GM18508 (cell line): Measurements from ENCODE around the gene ZNF608.

Experiments used
- ATAC-seq: cut with Tn5 transposase; IDR thresholded peaks from one replicate; pipeline ENCODE4 v1.9.1; 2021; ENCODE audit warnings: moderate number of reproducible peaks; ENCODE audit not compliant: insufficient read depth, unreplicated experiment

Gene ZNF608, protein sequence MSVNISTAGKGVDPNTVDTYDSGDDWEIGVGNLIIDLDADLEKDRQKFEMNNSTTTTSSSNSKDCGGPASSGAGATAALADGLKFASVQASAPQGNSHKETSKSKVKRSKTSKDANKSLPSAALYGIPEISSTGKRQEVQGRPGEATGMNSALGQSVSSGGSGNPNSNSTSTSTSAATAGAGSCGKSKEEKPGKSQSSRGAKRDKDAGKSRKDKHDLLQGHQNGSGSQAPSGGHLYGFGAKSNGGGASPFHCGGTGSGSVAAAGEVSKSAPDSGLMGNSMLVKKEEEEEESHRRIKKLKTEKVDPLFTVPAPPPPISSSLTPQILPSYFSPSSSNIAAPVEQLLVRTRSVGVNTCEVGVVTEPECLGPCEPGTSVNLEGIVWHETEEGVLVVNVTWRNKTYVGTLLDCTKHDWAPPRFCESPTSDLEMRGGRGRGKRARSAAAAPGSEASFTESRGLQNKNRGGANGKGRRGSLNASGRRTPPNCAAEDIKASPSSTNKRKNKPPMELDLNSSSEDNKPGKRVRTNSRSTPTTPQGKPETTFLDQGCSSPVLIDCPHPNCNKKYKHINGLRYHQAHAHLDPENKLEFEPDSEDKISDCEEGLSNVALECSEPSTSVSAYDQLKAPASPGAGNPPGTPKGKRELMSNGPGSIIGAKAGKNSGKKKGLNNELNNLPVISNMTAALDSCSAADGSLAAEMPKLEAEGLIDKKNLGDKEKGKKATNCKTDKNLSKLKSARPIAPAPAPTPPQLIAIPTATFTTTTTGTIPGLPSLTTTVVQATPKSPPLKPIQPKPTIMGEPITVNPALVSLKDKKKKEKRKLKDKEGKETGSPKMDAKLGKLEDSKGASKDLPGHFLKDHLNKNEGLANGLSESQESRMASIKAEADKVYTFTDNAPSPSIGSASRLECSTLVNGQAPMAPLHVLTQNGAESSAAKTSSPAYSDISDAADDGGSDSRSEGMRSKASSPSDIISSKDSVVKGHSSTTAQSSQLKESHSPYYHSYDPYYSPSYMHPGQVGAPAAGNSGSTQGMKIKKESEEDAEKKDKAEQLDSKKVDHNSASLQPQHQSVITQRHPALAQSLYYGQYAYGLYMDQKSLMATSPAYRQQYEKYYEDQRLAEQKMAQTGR (N-terminal part only)

DNA sequence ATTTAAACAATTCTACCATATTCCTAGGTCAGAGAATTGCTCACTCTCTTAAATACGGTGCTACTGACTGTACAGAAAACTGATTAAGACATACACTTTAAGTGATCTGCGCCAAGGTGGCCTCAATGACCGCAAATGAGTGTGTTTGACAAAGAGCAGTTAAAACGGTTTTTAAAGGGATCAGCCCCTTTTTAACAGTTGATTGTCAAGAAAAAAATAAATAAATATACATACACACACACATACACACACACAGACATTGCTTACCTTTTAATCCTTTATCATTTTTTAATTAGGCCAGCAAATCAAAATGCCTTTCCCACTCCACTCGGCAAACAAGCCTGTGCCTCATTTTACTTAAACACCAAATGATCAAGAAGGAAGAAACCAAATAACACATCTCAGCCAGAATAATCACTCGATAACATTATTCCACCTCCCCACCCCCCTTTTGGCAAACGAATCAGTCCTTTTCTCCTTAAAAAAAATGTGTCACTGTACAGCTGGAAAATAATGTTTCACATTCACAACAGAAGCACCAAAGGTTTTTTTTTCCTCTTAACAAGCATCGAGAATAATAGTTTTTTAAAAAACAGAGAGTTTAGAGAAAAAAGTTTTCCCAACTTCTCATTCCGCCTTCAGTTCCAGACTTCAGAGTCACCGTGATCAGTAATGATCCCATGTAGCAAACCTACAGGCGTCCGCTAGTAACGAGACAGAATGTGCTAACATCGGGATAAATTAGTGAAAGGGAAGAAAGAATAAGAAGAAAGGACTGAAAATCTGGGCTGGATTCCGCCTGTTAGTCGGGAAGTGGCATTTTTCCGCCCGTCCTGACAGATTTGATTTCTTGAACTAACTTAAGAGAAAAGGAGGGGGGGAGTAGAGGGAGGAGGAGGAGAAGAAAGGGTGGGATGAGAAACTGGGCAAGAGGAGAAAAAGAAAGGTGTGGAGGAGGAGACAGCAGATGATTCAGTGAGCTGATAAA lies at the start of gene ZNF608:
Gene ZNF608, minus strand, starts transcription at position 712 of the 988 bp plus-strand sequence. CDS start 1,650 bp downstream, outside the sequence.
- no peak for ATAC-seq

DNA sequence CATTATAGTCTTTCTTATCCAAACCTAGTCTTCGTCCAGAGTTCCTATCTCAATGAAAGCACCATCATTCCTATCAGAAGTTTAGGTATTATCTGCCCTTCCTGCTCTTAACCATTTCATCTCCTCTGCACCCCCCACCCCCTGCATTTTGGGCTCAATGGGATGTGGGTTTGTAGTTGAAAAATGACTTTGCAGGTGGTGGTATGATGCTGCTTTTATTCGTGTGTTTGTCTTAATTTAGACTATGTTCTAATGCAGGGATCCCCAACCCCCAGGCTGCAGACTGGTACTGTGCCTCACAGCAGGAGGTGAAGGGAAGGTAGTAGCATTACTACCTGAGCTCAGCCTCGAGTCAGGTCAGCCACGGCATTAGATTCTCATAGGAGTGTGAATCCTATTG lies 49.4 kb upstream of the ZNF608 start:
- ATAC-seq: no peak

DNA sequence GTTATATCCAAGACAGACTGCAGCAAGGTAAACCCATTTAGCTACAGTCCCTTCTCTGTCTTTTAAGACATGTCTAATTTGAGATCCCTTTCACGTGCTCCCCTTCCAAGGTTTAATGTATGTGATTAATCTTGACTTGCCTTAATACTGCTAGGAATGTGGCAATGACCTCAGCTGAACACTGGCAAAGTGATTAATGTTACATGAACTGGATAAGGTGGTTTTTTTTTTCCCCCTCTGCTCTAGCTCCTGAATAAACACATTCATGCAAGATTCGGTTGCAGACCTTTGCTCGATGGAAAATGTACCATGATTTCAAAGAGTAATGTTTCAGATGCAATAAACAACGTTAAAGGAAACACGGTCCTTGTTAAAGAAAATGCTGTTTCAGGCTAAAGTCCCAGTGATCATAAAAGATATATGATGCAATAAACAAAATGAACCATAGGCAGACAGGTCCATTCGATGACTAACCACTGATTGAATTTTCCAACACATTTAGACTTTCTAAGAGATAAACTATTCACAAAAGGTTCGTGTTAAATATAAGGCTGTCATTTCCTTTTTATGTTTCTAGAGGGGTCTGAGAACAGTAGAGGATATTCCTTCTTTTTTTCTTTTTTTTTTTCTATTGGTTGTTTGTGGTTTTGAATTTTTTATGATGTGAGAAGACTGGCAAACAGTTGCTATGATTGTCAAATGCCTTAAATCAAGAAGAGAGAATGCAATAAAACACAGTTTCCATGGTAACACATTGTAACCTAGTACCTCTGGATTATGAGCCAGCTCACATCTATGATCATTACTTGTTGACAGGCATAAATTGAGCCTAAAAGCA lies 44.7 kb upstream of the ZNF608 start:
- no peak for ATAC-seq

DNA sequence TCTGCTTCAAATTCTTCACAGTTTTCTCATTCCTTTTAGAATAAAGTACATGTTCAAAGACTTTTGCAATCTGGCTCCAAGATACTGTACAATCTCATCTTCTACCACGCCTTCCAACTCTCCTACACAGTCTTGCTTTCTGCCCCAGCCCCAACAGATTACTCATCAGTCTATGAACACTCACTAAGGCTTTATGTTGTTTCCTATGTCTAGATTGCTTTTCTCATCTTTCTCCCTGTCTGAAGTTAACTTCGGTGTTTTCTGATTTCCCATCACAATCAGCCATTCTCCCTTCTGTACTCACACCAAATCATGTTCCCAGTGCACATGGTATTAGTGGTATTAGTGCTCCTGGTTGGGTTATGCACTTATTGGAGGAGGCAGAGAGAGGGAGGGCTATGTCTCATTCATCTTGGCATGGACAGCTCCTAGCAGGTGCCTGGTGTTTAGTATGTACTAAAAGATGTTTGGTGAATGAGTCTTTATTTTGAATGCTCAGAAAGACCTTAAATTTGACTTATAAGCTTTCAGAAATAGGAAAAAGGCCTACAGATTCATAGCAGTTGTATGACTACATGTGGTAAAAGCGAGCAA lies 44.0 kb upstream of the ZNF608 start:
- no peak for ATAC-seq

DNA sequence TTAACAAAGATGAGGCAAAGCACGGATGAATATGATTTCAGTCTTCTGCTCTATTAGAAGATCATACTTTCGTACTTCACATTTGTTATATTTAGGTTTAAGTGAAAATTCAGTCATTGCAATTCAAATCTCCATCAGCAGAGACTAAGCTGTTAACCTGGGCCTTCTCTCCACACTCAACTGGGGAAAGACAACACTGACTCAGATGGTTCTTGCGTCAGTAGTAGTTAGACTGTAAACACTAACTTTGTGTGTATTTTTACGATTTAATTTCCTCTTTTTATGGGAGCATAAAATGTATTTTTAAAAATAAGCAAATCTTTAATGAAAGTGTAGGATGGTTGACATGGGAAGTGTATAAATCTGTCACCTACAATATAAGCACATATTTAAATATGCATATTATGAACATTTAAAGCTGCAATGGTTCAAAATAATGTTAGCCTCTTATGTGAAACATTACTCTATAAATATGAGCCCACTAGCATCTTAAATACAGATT lies 42.7 kb upstream of the ZNF608 start:
- ATAC-seq: no peak

DNA sequence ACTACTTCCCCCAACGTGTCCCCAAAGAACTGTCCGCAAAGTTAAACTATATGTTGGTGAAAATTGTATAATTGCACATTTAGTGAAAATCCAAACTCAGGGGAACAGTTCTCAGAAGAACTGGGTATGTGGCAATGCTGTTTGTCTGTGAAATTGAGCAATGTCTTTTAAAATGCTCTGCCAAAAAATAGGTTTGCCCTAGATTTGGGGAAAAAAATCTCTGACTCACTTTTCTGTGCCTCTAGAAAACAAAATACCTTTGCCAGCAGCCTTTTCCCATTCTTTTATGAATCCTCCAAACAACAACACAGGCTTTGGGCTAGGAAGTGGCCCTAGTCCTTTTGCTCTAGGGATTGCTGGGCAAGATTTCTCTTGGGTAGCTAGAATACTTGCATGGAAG lies 37.4 kb upstream of the ZNF608 start:
- ATAC-seq: no peak

DNA sequence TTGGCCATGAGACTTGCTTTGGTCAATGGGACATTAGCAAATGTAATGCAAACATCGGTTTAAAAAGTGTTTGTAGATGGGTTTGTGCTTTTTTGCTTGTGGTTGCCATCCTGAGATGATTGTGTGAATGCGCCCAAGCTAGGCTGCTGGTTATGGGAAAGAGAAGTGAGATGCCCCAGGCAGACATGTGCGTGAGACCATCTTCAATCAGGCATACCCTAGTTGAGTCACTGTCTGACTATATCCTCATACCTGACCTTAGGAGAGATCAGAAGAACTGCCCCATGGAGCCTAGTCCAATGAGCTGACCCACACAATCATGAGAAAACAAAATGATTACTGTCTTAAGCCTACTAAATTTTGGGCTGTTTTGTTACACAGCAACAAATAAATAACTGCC lies 36.8 kb upstream of the ZNF608 start:
- ATAC-seq: no peak

DNA sequence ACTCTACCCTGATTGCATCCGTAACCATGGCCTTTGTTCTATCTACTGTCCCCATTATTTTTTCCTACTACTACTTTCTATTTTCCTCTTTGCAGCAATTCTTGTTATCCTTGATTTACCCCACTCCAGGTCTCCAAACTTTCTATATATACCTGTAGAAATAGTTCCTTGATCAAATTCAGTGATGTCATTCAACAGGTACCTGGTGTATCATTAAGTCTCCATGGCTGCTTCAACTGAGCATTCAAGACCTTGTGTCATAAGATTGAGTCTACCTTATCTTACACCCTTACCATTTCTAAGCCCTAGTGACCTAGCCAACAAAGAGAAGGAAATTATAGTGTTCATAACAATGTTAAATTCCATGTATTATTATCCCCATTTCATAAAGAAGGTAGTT lies 35.8 kb upstream of the ZNF608 start:
- ATAC-seq: no peak

DNA sequence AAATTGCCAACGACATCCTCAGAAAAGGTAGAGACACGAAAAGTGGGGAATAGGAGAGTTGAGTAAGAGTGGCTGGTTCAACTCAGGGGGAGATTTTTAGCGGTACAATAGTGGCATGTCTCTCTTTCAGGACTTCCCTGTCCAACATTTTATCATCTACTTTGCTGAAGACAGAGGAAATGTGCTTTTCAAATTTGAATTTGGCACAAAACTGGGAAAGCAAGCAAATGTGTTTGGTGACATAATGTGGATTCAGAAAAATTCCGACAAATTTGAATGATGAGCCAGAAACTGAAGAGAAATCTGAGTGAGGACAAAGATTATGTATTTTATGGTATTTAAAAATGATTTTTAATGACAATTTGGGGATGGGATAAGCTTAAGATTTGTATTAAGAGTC lies 33.6 kb upstream of the ZNF608 start:
- ATAC-seq: no peak

DNA sequence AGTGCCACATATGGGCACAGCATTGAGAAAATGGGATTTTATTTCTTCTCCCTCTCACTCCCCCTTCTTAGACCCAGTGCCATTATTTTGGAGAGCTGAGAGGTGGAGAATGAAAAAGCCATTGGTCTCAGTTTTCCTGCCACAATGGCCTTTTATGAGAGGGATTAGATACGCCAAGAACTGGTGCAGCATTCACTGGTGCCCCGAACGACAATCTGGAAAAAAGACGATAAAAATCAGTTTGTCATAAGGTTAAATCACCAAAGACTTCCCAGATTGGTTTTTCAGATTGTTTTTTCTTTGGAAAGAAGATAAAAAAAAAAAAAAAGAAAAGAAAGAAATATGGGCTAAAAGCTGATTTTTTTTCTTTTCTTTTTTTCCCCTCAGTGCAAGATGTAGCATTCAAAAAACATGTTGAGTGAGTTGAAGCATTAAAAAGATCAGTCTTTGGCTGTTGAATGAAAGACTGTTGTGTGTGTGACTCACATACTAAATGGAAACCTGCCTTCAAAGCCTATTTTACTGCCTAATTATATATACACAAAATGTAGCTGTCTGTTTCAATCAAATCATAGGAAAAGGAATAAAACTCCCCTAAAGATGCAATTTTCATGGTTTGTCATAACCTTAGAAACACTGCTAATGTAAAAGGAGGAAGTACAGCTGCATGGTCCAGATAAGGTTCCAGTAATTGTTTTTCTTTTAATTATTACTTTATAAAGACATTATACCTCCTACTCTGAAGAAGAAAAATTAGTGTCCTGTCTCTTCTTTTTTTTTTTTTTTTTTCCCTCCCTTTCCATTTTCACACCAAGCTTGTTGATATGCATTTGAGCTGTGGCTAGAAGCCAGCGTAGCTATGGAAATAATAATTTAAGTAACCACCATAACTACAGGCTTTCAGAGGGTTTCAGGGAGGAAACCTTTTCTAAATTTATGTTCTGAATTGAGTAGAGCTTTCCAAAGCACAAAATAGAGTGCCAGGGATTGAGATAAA lies 27.2 kb upstream of the ZNF608 start:
- ATAC-seq: no peak

DNA sequence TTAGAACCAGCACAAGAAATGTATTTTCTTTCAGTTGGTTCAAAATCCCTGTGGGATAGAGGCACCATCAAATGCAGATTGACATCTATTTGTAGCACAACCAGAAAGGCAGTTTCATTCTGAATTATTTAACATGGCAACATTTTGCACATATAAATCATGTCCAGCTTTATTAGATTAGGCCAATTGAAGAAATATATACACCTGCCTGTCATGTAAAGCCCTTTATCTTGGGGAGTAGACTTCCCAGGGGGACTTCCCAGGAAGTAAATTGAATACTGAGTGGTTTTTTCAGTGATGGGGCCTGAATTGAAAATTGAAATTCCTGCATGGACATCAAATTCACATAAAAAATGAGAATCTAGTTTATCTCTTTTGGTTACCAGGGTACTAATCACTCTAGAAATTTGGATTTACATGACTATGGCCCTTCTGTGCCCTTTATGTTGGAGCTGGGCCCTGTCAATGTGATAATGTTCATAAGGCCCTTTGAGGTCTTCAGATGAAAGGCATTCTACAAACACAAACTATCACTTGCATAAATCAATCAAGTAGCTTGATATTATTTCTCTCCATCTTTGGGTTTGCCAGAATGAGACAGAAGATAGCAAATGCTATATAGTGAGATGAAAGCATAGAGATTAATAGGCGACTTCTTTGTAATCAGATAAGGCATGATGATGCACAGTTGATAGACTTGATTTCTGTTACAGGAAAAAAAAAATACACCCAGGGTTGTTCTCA lies 26.2 kb upstream of the ZNF608 start:
- no peak for ATAC-seq

DNA sequence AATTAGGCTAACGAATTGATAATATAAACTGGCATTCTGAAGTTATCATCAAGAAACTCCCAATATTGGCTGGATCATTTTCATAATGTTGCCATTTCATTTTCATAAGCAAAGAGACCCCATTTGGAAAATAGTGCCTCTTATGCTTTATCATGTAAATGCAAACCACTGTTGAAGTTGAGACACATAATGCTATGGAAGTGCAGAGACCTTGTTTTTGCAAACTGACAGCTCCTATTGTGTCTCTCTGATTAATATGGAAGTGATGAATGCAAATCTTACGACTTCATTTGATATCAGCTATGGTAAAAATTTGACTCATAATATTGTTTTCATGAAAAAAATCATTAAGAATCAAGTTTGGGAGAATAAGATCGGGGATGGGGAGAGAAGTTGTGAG lies 25.3 kb upstream of the ZNF608 start:
- no peak for ATAC-seq

DNA sequence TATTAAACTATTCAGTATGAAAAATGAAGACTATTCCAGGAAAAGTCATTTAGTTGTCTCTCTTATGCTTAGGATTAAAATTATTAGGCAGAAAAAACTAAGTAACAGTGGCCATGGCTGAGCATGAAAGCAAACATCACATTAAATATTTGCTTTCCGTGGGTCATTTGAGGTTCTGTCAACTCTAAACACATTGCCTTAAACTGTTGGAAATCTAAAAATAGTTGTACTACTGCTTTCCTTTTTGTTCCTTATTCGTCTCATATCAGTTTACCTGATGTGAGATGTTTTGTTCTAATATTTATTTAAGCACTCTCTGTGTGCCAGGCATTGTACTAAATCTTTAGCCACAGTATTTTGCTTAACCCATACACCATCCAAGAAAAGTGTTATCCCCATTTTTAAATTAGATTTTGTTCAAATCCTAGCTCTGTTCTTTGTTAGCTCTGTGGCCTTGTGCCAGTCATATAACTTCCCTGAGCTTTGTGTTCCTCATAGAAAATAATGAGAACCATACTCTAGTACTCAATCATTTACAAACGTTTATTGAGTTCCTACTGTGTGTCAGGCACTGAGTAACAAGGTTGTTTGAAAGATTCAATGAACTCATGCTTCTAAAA lies 18.7 kb upstream of the ZNF608 start:
- ATAC-seq: no peak

DNA sequence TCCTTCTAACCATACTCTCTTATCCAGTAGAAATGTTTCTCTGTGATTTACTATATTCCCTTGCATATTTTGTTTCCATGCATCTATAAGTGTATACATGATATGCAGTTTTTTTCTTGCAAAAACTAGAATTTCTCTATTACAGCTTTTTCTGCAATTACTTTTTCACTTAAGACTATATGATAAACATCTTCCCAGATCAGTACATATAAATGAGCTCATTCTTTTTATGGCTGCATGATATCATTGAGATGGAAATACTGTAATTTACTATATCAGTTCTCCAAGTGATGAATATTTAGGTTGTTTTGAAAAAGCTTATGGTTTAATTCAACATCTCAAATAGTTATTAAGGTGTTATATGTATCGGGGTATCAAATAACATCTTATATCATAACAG lies 18.1 kb upstream of the ZNF608 start:
- no peak for ATAC-seq

DNA sequence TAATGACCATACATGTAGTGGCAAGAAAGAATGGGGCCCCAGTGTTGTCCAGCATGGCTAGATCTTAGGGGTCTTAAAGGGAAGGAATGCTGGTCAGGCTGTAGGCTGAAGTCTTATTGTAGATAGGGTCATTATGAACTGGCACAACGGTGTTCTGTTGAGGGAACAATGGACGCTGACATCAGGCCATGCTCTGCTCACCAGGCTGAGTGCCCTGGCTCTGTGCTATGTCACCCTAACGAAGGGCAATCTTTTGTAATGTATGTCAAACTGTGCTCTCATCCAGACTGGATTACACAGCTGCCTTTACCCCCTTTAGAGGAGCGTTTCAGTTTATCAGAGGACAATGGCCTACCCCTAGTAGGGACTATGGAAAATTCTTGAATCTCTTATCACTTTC lies 14.6 kb upstream of the ZNF608 start:
- ATAC-seq: no peak

DNA sequence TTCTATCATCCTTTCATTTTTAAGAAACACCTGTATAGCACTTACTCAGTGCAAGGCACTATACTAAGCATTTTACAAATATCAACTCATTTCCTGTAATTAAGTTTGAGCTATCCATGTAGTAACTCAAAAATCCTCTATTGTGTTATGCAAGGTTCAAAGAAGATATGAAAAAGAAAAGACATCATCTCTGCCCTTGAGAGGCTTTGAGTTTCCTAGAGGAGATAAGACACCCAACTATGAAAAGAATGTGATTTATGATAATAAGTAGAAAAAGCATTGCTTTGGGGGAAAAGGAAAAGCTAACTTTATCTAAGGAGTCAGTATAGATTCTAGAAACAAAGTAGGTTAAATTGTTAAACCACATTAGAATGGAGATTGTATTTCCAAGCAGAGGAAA lies 14.2 kb upstream of the ZNF608 start:
- no peak for ATAC-seq
